Caco-2 (cell line): ENCODE measurements around the gene EHMT1. TPM values are rescaled to one million over a fixed set of nuclear protein-coding genes. Genes with fewer than 3 reads are reported as not detected.

ENCODE experiments used
- BruUV-seq: library from RNA; stranded (reverse); fragments of 400-500 nt; replicated peaks from 2 replicates; lab custom pipeline; 2021; lab: Mats Ljungman, UMichigan
- CTCF ChIA-PET: fragments of 300-600 bp; sonication (Branson Sonifier 250); formaldehyde crosslinking; loops from one replicate; lab custom pipeline; 2022; ENCODE audit warnings: antibody characterized with exemption; lab: Charles Lee
- POLR2A ChIA-PET: fragments of 300-600 bp; sonication (Branson Sonifier 250); formaldehyde crosslinking; loops from one replicate; lab custom pipeline; 2022; ENCODE audit warnings: antibody characterized with exemption; lab: Charles Lee
- DNase-seq, 2 experiments: peaks; one replicate each; pipeline versions ENCODE4 v3.0.0 to v3.0.0-alpha.2; 2020 to 2022
- H3K27me3 ChIP-seq: replicated peaks from 2 replicates; pipeline ENCODE4 v1.6.0; 2011; ENCODE audit warnings: low read length; ENCODE audit not compliant: control insufficient read depth, insufficient read depth
- H3K36me3 ChIP-seq: 2 replicates; pipeline ENCODE4 v1.5.1; 2011; ENCODE audit warnings: low read length; ENCODE audit not compliant: control insufficient read depth, insufficient read depth
- H3K4me1 ChIP-seq: fragments of 250-450 bp; sonication (Bioruptor Pico); 2 replicates; pipeline ENCODE4 v1.5.1; 2020; ENCODE audit warnings: mild to moderate bottlenecking
- H3K4me3 ChIP-seq: 2 replicates; pipeline ENCODE4 v1.5.1; 2011; ENCODE audit warnings: low read depth, mild to moderate bottlenecking, control low read depth, low read length
- H3K9me3 ChIP-seq: fragments of 250-450 bp; sonication (Bioruptor Pico); 2 replicates; pipeline ENCODE4 v1.5.1; 2020; ENCODE audit warnings: mild to moderate bottlenecking, moderate library complexity
- H3K27ac Mint-ChIP-seq: one replicate; pipeline ENCODE4 v1.8.0; 2022; ENCODE audit warnings: mixed read lengths; ENCODE audit not compliant: unreplicated experiment
- H3K27me3 Mint-ChIP-seq: one replicate; pipeline ENCODE4 v1.8.0; 2022; ENCODE audit warnings: mixed read lengths; ENCODE audit not compliant: insufficient read depth, unreplicated experiment
- H3K36me3 Mint-ChIP-seq: one replicate; pipeline ENCODE4 v1.8.0; 2022; ENCODE audit warnings: mild to moderate bottlenecking, mixed read lengths; ENCODE audit not compliant: insufficient read depth, unreplicated experiment
- H3K4me1 Mint-ChIP-seq: one replicate; pipeline ENCODE4 v1.8.0; 2022; ENCODE audit warnings: low read depth, mixed read lengths; ENCODE audit not compliant: unreplicated experiment
- H3K4me3 Mint-ChIP-seq: one replicate; pipeline ENCODE4 v1.8.0; 2022; ENCODE audit warnings: mild to moderate bottlenecking, moderate library complexity, mixed read lengths; ENCODE audit not compliant: unreplicated experiment
- H3K9me3 Mint-ChIP-seq: one replicate; pipeline ENCODE4 v1.8.0; 2022; ENCODE audit warnings: mixed read lengths; ENCODE audit not compliant: unreplicated experiment
- CTCF ChIP-seq, 2 experiments: fragments of 200-600 bp in 1 of 2; IDR thresholded peaks; 1 replicate in 1 of 2; 2 replicates in 1 of 2; pipeline versions ENCODE4 v1.5.1 to v1.8.0; 2011 to 2022; ENCODE audit warnings: antibody characterized with exemption in 1 of 2, control low read depth in 1 of 2, inconsistent platforms in 1 of 2, low read depth in 1 of 2, low read length in 1 of 2, mild to moderate bottlenecking in 1 of 2, moderate library complexity in 1 of 2; ENCODE audit not compliant: insufficient read depth in 1 of 2, severe bottlenecking in 1 of 2, unreplicated experiment in 1 of 2
- intact Hi-C: fragments of 100-400 bp; cut with micrococcal nuclease; formaldehyde crosslinking; loops from one replicate; pipeline ENCODE4 v1.10.0; 2022; ENCODE audit not compliant: unreplicated experiment
- total RNA-seq: library from RNA; stranded (reverse); gene quantifications from 2 replicates; pipeline ENCODE4 v1.2.3, GENCODE V29; 2022

The EHMT1 gene
- total RNA-seq, 1 experiment from 2014 or later = 92.9 TPM

- Mint-ChIP-seq H3K27ac (no peak overlapping the region), H3K36me3 (peaks cover 50% of the 10 kb centered on the region), H3K4me3 (no peak overlapping the region), H3K27me3 (no peaks in the 10 kb centered on the region), H3K9me3 (no peaks in the 10 kb centered on the region), H3K4me1 (no peaks in the 10 kb centered on the region)
- Histone ChIP-seq H3K9me3 (no peaks in the 10 kb centered on the region), H3K4me1 (no peaks in the 10 kb centered on the region), H3K4me3 (no peak overlapping the region), H3K27me3 (no peaks in the 10 kb centered on the region), H3K36me3 (no peaks in the 10 kb centered on the region)
- BruUV-seq = no TSS peak
- intact Hi-C loops = no loop called here
- TF ChIP-seq CTCF (IDR thresholded peaks at IDR 0.05; ENCODE audit: insufficient read depth in 1 of 2, low read depth in 1 of 2, low read length in 1 of 2, severe bottlenecking in 1 of 2, unreplicated experiment in 1 of 2) = no peak
- ChIA-PET CTCF (no interaction called here), POLR2A (no interaction called here)
- DNase-seq = no peak
These were observed 122.5 kb downstream of the EHMT1 start for GRCh38 chr9:137741330-137741729.

- Mint-ChIP-seq H3K9me3 (no peaks in the 10 kb centered on the region), H3K4me3 (no peak overlapping the region), H3K4me1 (no peaks in the 10 kb centered on the region), H3K36me3 (peaks cover 48% of the 10 kb centered on the region), H3K27me3 (no peaks in the 10 kb centered on the region), H3K27ac (no peak overlapping the region)
- CTCF ChIA-PET = no interaction called here
- TF ChIP-seq CTCF (IDR thresholded peaks at IDR 0.05; ENCODE audit: insufficient read depth in 1 of 2, low read depth in 1 of 2, low read length in 1 of 2, severe bottlenecking in 1 of 2, unreplicated experiment in 1 of 2) = no peak
- H3K4me1 ChIP-seq = no peaks in the 10 kb centered on the region
- DNase-seq = no peak
- no peak overlapping the region for H3K4me3 ChIP-seq
- H3K36me3 ChIP-seq = 0 out of 2 replicates have a peak, but pooled peaks cover 1% of the 10 kb centered on the region
- H3K9me3 ChIP-seq = no peaks in the 10 kb centered on the region
- no TSS peak for BruUV-seq
- POLR2A ChIA-PET = no interaction called here
- intact Hi-C loops = no loop called here
- no peaks in the 10 kb centered on the region for H3K27me3 ChIP-seq
These were observed 123.9 kb downstream of the EHMT1 start for GRCh38 chr9:137742698-137743097.

GRCh38 chr9:137743695-137744094 is 124.9 kb downstream of the EHMT1 start:
- ChIA-PET POLR2A (no interaction called here), CTCF (no interaction called here)
- Histone ChIP-seq H3K36me3 (0 out of 2 replicates have a peak, but pooled peaks cover 1% of the 10 kb centered on the region), H3K27me3 (no peaks in the 10 kb centered on the region), H3K9me3 (no peaks in the 10 kb centered on the region), H3K4me1 (no peaks in the 10 kb centered on the region), H3K4me3 (no peak overlapping the region)
- BruUV-seq = no TSS peak
- Mint-ChIP-seq H3K9me3 (no peaks in the 10 kb centered on the region), H3K36me3 (peaks cover 41% of the 10 kb centered on the region), H3K4me3 (no peak overlapping the region), H3K27ac (no peak overlapping the region), H3K4me1 (no peaks in the 10 kb centered on the region), H3K27me3 (no peaks in the 10 kb centered on the region)
- no peak for TF ChIP-seq CTCF (IDR thresholded peaks at IDR 0.05; ENCODE audit: insufficient read depth in 1 of 2, low read depth in 1 of 2, low read length in 1 of 2, severe bottlenecking in 1 of 2, unreplicated experiment in 1 of 2)
- no peak for DNase-seq
- intact Hi-C loops = no loop called here
